OCI-LY3 (cell line): Measurements from ENCODE around the gene SPG7.

ENCODE experiments used
- CTCF ChIP-seq: fragments of 200-600, 300-600 bp; sonication (generic); IDR thresholded peaks from 2 replicates; pipeline ENCODE4 v1.5.1; 2014; ENCODE audit warnings: antibody characterized with exemption, low read length, low read depth
- EZH2phosphoT487 ChIP-seq: fragments of 200-600 bp; shearing (Covaris generic); IDR thresholded peaks from 2 replicates; pipeline ENCODE4 v1.6.1; 2018; ENCODE audit warnings: antibody characterized with exemption, mixed run types, low read depth

DNA sequence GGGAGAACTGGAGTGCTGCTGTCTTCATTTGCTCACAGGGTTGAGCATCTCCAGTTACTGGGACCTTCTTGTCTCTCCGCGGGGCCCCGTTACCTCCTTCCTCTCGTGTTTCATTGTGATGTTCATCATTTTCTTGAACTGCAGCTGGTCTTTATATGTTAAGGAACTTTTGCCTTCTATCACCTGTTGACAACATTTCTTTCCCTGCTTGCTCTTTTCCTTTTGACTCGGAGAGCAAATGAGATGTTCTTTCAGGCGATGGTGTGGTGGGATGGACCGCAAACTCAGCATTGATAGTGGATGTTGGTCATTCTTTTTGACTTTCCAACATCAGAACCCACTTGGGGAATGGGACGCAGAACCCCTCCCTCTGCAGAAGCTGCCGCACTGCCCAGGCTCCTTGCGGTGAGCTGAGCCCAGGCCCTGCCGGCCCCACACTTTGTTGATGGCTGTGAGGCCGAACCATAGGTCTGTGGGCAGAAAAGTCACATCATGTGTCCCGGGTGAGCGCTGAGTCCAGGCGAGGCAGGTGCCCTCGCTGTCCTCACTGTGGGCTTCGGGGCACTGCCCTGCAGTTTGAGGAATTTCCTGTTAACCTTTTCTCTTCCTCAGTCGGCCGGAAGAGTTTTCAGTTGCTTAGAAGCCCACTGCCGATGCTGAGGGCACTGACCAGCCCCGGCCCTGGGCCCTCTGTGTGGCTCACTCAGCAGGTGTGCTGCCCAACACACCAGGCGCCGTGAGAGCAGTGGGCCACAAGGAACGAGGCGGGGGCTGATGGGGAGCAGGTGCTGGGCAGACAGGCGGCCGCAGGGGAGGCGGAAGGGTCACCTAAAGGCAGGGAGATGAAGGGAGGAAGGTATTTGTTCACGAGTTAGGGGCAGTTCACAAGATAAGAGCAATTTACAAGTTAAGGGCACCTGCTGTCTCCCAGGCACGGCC lies 59.7 kb downstream of the SPG7 start:
- TF ChIP-seq CTCF (no peak), EZH2phosphoT487 (no peak)
